Keratinocyte (primary cell): ENCODE measurements around the gene ADGRV1.

ENCODE experiments used
- EZH2 ChIP-seq: IDR thresholded peaks from one replicate; pipeline ENCODE4 v1.6.1; 2012; ENCODE audit warnings: inconsistent platforms, mild to moderate bottlenecking, low read length, moderate library complexity
- TF ChIP-seq, protein P1 (sequence below), 3 experiments: IDR thresholded peaks in 1 of 3; conservative IDR thresholded peaks in 1 of 3; optimal IDR thresholded peaks in 1 of 3; 2 replicates in 2 of 3; 3 replicates in 1 of 3; pipeline versions ENCODE3 to v1.5.1; 2011; ENCODE audit warnings: low read length in 3 of 3, mild to moderate bottlenecking in 3 of 3, moderate library complexity in 2 of 3, control low read depth in 1 of 3, inconsistent platforms in 1 of 3; ENCODE audit not compliant: insufficient read depth in 2 of 3; ENCODE audit errors: extremely low read depth in 1 of 3

DNA sequence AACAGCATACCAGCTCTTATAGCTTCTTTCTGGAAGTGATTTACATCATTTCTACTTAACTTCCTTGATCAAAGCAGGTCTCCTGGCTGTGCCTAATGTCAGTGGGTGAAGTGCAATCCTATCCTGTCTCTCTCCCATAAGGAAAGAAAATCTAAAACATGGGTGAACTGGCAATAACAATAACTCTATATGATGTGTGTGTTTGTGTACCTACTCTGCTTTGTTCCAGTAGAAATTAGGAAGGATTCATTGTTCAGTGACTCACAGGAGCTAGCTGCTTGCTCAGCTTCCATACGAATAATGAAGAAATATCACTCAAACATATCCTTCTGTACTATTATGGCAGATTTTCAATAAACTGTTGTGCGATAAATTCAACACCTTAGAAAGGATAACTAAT, 123.7 kb downstream of the ADGRV1 start:
- TF ChIP-seq, protein P1, sequence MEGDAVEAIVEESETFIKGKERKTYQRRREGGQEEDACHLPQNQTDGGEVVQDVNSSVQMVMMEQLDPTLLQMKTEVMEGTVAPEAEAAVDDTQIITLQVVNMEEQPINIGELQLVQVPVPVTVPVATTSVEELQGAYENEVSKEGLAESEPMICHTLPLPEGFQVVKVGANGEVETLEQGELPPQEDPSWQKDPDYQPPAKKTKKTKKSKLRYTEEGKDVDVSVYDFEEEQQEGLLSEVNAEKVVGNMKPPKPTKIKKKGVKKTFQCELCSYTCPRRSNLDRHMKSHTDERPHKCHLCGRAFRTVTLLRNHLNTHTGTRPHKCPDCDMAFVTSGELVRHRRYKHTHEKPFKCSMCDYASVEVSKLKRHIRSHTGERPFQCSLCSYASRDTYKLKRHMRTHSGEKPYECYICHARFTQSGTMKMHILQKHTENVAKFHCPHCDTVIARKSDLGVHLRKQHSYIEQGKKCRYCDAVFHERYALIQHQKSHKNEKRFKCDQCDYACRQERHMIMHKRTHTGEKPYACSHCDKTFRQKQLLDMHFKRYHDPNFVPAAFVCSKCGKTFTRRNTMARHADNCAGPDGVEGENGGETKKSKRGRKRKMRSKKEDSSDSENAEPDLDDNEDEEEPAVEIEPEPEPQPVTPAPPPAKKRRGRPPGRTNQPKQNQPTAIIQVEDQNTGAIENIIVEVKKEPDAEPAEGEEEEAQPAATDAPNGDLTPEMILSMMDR (optimal IDR thresholded peaks at IDR 0.05 in 1 of 3, IDR thresholded peaks at IDR 0.05 in 1 of 3, conservative IDR thresholded peaks at IDR 0.05 in 1 of 3; ENCODE audit: extremely low read depth in 1 of 3, insufficient read depth in 2 of 3, low read length in 3 of 3) = no peak
- TF ChIP-seq EZH2 = no peak
